ENCODE results near the gene REN. TPM values are rescaled to one million over a fixed set of nuclear protein-coding genes. Genes with fewer than 3 reads are reported as not detected.
A peak's percentile ranks its signal among the peaks of the same experiment; 100 is the strongest.

The REN gene
- total RNA-seq, 1 donor from 2014 or later, result not detected

DNA sequence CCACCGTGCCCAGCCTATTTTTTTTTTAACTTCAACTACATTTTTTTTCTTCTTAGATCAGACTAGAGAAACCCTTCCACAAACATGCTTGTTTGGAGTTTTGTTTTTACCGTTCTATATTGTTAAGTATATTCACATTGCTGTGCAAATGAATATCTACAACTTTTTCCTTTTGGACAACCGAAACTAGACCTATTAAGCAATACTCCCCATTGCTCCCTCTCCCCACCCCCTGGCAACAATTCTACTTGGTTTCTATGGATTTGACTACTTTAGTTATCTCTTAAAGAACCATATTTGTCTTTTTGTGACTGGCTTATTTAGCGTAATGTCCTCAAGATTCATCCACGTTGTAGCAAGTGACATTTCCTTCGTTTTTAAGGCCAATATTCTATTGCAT is 33.4 kb downstream of the REN start:
- Mint-ChIP-seq H3K9me3 (ENCODE audit: unreplicated experiment) (no peaks in the 10 kb centered on the region), H3K27me3 (ENCODE audit: low read depth, unreplicated experiment) (peaks cover 2% of the 10 kb centered on the region), H3K4me1 (ENCODE audit: low read depth, unreplicated experiment) (peaks cover 12% of the 10 kb centered on the region), H3K36me3 (ENCODE audit: low read depth, unreplicated experiment) (peaks cover 2% of the 10 kb centered on the region), H3K4me3 (ENCODE audit: unreplicated experiment) (no peak overlapping the region), H3K27ac (ENCODE audit: unreplicated experiment) (no peak overlapping the region)
- Histone ChIP-seq H3K79me2 (ENCODE audit: insufficient read depth, low read length) (no peaks in the 10 kb centered on the region), H3K9me3 (ENCODE audit: insufficient read depth, low read depth, low read length) (no peaks in the 10 kb centered on the region), H3K4me3 (ENCODE audit: insufficient read depth, low read depth, low read length) (no peak overlapping the region), H3K36me3 (ENCODE audit: insufficient read depth, low read length) (no peaks in the 10 kb centered on the region), H4K20me1 (ENCODE audit: insufficient read depth, low read length) (no peaks in the 10 kb centered on the region), H3K9ac (ENCODE audit: low read length) (no peak overlapping the region), H2AFZ (ENCODE audit: low read depth, low read length) (no peak overlapping the region), H3K4me2 (ENCODE audit: low read length) (no peak overlapping the region), H3K4me1 (ENCODE audit: insufficient read depth, low read length) (peaks cover 29% of the 10 kb centered on the region), H3K27ac (ENCODE audit: low read depth, low read length) (no peak overlapping the region), H3K27me3 (ENCODE audit: insufficient read depth, low read length) (no peaks in the 10 kb centered on the region)
- no peak for FAIRE-seq
- TF ChIP-seq EZH2 (IDR thresholded peaks at IDR 0.05; ENCODE audit: insufficient read depth, low read length), result no peak
- TF ChIP-seq, protein P1, sequence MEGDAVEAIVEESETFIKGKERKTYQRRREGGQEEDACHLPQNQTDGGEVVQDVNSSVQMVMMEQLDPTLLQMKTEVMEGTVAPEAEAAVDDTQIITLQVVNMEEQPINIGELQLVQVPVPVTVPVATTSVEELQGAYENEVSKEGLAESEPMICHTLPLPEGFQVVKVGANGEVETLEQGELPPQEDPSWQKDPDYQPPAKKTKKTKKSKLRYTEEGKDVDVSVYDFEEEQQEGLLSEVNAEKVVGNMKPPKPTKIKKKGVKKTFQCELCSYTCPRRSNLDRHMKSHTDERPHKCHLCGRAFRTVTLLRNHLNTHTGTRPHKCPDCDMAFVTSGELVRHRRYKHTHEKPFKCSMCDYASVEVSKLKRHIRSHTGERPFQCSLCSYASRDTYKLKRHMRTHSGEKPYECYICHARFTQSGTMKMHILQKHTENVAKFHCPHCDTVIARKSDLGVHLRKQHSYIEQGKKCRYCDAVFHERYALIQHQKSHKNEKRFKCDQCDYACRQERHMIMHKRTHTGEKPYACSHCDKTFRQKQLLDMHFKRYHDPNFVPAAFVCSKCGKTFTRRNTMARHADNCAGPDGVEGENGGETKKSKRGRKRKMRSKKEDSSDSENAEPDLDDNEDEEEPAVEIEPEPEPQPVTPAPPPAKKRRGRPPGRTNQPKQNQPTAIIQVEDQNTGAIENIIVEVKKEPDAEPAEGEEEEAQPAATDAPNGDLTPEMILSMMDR (IDR thresholded peaks at IDR 0.05; ENCODE audit: insufficient read depth, low read depth, low read length), result no peak
- no peak for DNase-seq (ENCODE audit: low read depth)

DNA sequence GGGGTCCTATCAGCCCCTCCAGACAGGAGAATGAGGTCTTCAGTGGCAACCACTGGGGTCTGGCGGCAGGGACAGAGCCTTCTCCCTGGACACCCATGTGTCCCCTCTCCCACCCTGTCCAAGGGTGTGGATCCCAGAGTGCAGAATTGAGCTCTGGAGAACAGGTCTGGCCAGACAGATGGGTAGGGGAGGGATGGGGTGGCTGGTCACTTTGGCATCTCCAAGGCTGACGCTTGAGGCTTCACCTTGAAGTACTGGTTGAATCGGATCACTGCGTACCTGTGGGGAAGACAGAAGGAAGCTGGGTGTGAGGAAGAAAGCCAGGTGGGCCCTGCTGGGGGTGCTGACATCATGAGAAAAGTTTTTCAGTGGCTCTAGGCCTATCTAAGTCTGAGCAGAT is 34.2 kb downstream of the REN start:
- Histone ChIP-seq H3K4me3 (ENCODE audit: insufficient read depth, low read depth, low read length) (no peak overlapping the region), H2AFZ (ENCODE audit: low read depth, low read length) (no peak overlapping the region), H3K27me3 (ENCODE audit: insufficient read depth, low read length) (no peaks in the 10 kb centered on the region), H3K9me3 (ENCODE audit: insufficient read depth, low read depth, low read length) (no peaks in the 10 kb centered on the region), H3K79me2 (ENCODE audit: insufficient read depth, low read length) (no peaks in the 10 kb centered on the region), H4K20me1 (ENCODE audit: insufficient read depth, low read length) (no peaks in the 10 kb centered on the region), H3K9ac (ENCODE audit: low read length) (no peak overlapping the region), H3K4me1 (ENCODE audit: insufficient read depth, low read length) (peaks cover 33% of the 10 kb centered on the region), H3K4me2 (ENCODE audit: low read length) (no peak overlapping the region), H3K27ac (ENCODE audit: low read depth, low read length) (no peak overlapping the region), H3K36me3 (ENCODE audit: insufficient read depth, low read length) (no peaks in the 10 kb centered on the region)
- Mint-ChIP-seq H3K4me3 (ENCODE audit: unreplicated experiment) (no peak overlapping the region), H3K4me1 (ENCODE audit: low read depth, unreplicated experiment) (peaks cover 15% of the 10 kb centered on the region), H3K27me3 (ENCODE audit: low read depth, unreplicated experiment) (peaks cover 2% of the 10 kb centered on the region), H3K27ac (ENCODE audit: unreplicated experiment) (no peak overlapping the region), H3K9me3 (ENCODE audit: unreplicated experiment) (no peaks in the 10 kb centered on the region), H3K36me3 (ENCODE audit: low read depth, unreplicated experiment) (peaks cover 2% of the 10 kb centered on the region)
- FAIRE-seq, result no peak
- TF ChIP-seq, protein P1 (IDR thresholded peaks at IDR 0.05; ENCODE audit: insufficient read depth, low read depth, low read length), result no peak
- TF ChIP-seq EZH2 (IDR thresholded peaks at IDR 0.05; ENCODE audit: insufficient read depth, low read length), result no peak
- DNase-seq (ENCODE audit: low read depth), result no peak

DNA sequence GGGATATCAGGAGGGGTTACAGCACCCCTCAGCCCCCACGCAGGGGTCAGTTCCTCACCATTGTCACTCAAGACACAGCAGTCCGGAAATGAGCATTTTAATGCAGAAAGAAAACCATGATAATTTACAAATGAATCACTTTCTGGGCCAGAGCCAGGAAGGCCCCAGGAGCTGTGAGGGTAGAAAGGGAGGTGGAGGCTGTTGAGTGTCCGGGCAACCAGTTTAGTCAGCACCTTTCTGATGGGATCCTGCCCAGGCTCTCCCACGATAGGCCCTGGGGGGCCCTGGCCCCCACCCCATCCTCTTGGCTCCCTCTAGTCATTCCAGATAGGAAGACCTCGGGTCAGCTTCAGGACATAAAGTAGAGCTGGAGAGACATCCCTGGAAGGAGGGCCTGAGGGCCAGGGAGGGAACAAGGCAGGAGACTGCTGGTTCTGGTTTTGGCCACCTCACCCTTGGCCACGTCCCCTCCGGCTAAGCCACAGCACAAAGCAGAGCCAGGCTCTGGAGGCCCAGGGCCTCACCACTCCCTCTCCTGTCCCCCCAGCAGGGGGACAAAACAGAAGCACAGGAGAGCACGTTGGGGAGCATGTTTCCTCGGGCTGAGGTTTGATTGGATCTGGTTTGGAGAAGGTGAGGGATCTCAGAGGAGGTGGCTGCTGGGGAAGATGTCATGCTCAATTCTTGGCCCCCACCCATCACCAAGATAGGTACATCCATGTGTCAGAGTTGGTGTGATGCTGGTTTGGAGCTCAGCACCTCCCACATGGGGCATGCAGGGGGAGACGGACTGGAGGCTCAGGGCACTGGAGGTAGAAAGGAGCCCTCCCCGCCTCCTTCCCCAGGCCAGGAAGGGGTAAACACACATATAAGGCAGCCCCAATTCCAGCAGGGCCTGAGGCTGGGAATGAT is 34.9 kb downstream of the REN start:
- H3K4me3 ChIP-seq (ENCODE audit: insufficient read depth, low read depth, low read length), result no peak overlapping the region
- peaks cover 2% of the 10 kb centered on the region for H3K36me3 Mint-ChIP-seq (ENCODE audit: low read depth, unreplicated experiment)
- peaks cover 15% of the 10 kb centered on the region for H3K4me1 Mint-ChIP-seq (ENCODE audit: low read depth, unreplicated experiment)
- H3K27me3 Mint-ChIP-seq (ENCODE audit: low read depth, unreplicated experiment), result peaks cover 2% of the 10 kb centered on the region
- H3K9me3 Mint-ChIP-seq (ENCODE audit: unreplicated experiment), result no peaks in the 10 kb centered on the region
- no peaks in the 10 kb centered on the region for H3K79me2 ChIP-seq (ENCODE audit: insufficient read depth, low read length)
- no peaks in the 10 kb centered on the region for H3K9me3 ChIP-seq (ENCODE audit: insufficient read depth, low read depth, low read length)
- no peak overlapping the region for H3K4me3 Mint-ChIP-seq (ENCODE audit: unreplicated experiment)
- peaks cover 35% of the 10 kb centered on the region for H3K4me1 ChIP-seq (ENCODE audit: insufficient read depth, low read length)
- H3K36me3 ChIP-seq (ENCODE audit: insufficient read depth, low read length), result no peaks in the 10 kb centered on the region
- DNase-seq (ENCODE audit: low read depth) (peak; percentile 82), FAIRE-seq (peak; percentile 77)
- no peaks in the 10 kb centered on the region for H3K27me3 ChIP-seq (ENCODE audit: insufficient read depth, low read length)
- H2AFZ ChIP-seq (ENCODE audit: low read depth, low read length), result peak overlapping the region; percentile 68
- peak overlapping the region; percentile 69 for H3K4me2 ChIP-seq (ENCODE audit: low read length)
- H3K27ac Mint-ChIP-seq (ENCODE audit: unreplicated experiment), result no peak overlapping the region
- no peak for TF ChIP-seq EZH2 (IDR thresholded peaks at IDR 0.05; ENCODE audit: insufficient read depth, low read length)
- TF ChIP-seq, protein P1 (IDR thresholded peaks at IDR 0.05; ENCODE audit: insufficient read depth, low read depth, low read length), result peak; percentile 15
- no peaks in the 10 kb centered on the region for H4K20me1 ChIP-seq (ENCODE audit: insufficient read depth, low read length)
- peak overlapping the region; percentile 53 for H3K9ac ChIP-seq (ENCODE audit: low read length)
- H3K27ac ChIP-seq (ENCODE audit: low read depth, low read length), result peak overlapping the region; percentile 62
